Suprapubic skin (tissue), 4 donors: Measurements from ENCODE around the gene CYP4F11. TPM values are rescaled to one million over a fixed set of nuclear protein-coding genes. Genes with fewer than 3 reads are reported as not detected.

Experiments used
- DNase-seq, 2 donors: peaks; one replicate each; pipeline ENCODE4 v3.0.0-alpha.2; 2019; ENCODE audit warnings: low spot score in 2 of 2
- H3K27ac ChIP-seq: fragments of 200-600 bp; sonication (generic); one replicate; pipeline ENCODE4 v1.5.1; 2019
- H3K27me3 ChIP-seq: fragments of 200-600 bp; sonication (generic); one replicate; pipeline ENCODE4 v1.5.1; 2019
- H3K36me3 ChIP-seq: fragments of 200-600 bp; sonication (generic); one replicate; pipeline ENCODE4 v1.5.1; 2019
- H3K4me1 ChIP-seq: fragments of 200-600 bp; sonication (generic); one replicate; pipeline ENCODE4 v1.5.1; 2019
- H3K4me3 ChIP-seq: fragments of 200-600 bp; sonication (generic); one replicate; pipeline ENCODE4 v1.5.1; 2019; ENCODE audit warnings: mild to moderate bottlenecking
- H3K9me3 ChIP-seq: fragments of 200-600 bp; sonication (generic); one replicate; pipeline ENCODE4 v1.5.1; 2019
- CTCF ChIP-seq, 2 donors: fragments of 200-600 bp in 1 of 2; fragments of 450-650 bp in 1 of 2; sonication (generic) in 1 of 2; IDR thresholded peaks; one replicate each; pipeline ENCODE4 v1.5.1; 2016 to 2019; ENCODE audit warnings: antibody characterized with exemption in 2 of 2, mild to moderate bottlenecking in 1 of 2, moderate library complexity in 1 of 2
- EP300 ChIP-seq: sonication (generic); formaldehyde crosslinking; IDR thresholded peaks from one replicate; pipeline ENCODE4 v1.6.1; 2017; ENCODE audit warnings: antibody characterized with exemption
- POLR2A ChIP-seq, 2 donors: fragments of 450-650 bp; IDR thresholded peaks; one replicate each; pipeline ENCODE4 v1.6.1; 2017; ENCODE audit warnings: antibody characterized with exemption in 2 of 2, mild to moderate bottlenecking in 2 of 2, moderate library complexity in 2 of 2
- POLR2AphosphoS5 ChIP-seq, 3 donors: sonication (generic); formaldehyde crosslinking; IDR thresholded peaks; one replicate each; pipeline ENCODE4 v1.6.1; 2017; ENCODE audit warnings: antibody characterized with exemption in 3 of 3
- WGBS: methylation state at CpG from one replicate; pipeline ENCODE4 v1.1.5; 2018; 5-methylcytosine and 5-hydroxymethylcytosine counted together
- total RNA-seq, 4 donors: library from RNA; depleted of rRNA; stranded (reverse); fragments of >200 nt; gene quantifications; one replicate each; pipeline ENCODE4 v1.1.0, GENCODE V29; 2016

The CYP4F11 gene
- total RNA-seq, 4 donors from 2014 or later = 0.19 to 1.3 (median 0.72) TPM

GRCh38 chr19:15897026-15897737 lies 37.1 kb downstream of the CYP4F11 start:
- no peak overlapping the region for H3K27ac ChIP-seq
- 89% methylated on average over 14 of the region's 16 CpGs for WGBS
- H3K4me3 ChIP-seq = no peak overlapping the region
- TF ChIP-seq EP300 = no peak
- TF ChIP-seq POLR2A (IDR thresholded peaks at IDR 0.05) = no peak
- no peak for TF ChIP-seq CTCF (IDR thresholded peaks at IDR 0.05)
- no peak for TF ChIP-seq POLR2AphosphoS5 (IDR thresholded peaks at IDR 0.05)
- H3K27me3 ChIP-seq = peaks cover 28% of the 10 kb centered on the region
- peaks cover 4% of the 10 kb centered on the region for H3K4me1 ChIP-seq
- no peaks in the 10 kb centered on the region for H3K36me3 ChIP-seq
- no peaks in the 10 kb centered on the region for H3K9me3 ChIP-seq
- DNase-seq = no peak

DNA sequence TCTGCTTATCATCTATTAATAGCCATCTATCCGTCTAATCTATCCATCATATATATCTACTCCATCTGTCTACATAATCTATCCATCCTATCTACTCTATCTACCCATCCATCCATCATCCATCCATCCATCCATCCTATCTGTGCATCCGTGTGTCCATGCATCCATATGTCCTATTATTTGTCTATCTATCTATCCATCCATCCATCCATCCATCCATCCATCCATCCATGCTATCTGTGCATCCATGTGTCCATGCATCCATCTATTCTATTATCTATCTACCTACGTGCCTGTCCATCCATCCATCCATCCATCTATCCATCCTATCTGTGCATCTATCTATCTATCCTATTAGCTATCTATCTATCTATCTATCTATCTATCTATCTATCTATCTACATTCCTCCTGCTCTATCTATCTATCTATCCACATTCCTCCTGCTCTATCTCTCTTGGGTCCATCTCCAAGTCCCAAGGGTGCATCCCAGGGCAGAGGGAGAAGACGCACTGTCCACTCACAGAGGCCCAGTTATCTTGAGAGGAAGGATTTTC lies 38.4 kb downstream of the CYP4F11 start:
- Histone ChIP-seq H3K27me3 (peaks cover 29% of the 10 kb centered on the region), H3K36me3 (no peaks in the 10 kb centered on the region), H3K9me3 (no peaks in the 10 kb centered on the region), H3K4me1 (peaks cover 4% of the 10 kb centered on the region), H3K4me3 (no peak overlapping the region), H3K27ac (no peak overlapping the region)
- TF ChIP-seq CTCF (IDR thresholded peaks at IDR 0.05) (no peak), EP300 (no peak), POLR2A (IDR thresholded peaks at IDR 0.05) (no peak), POLR2AphosphoS5 (IDR thresholded peaks at IDR 0.05) (no peak)
- 76% methylated on average over 4 of the region's 4 CpGs for WGBS
- no peak for DNase-seq

DNA sequence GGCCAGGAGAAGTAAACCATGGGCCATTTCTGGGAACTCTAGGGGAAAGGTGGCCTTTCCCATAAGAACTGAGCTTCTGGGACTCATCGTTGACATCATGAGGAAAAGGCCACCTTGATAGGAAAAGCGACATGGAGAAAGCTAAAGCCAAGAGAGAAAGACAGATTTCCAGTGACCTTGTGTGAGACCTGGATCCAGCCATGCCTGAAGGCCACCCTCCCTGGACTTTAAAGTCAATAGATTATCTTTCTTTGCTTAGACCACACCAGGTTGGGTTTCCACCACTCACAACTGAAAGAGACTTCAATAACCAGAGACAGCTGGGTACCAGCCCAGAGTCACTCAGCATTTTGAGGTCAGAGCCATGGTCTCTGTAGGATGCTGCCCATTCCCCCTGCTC lies 40.0 kb downstream of the CYP4F11 start:
- WGBS = 62% methylated on average over 2 of the region's 2 CpGs
- Histone ChIP-seq H3K9me3 (no peaks in the 10 kb centered on the region), H3K27me3 (peaks cover 20% of the 10 kb centered on the region), H3K36me3 (no peaks in the 10 kb centered on the region), H3K4me1 (no peaks in the 10 kb centered on the region), H3K4me3 (no peak overlapping the region), H3K27ac (no peak overlapping the region)
- TF ChIP-seq CTCF (IDR thresholded peaks at IDR 0.05) (no peak), POLR2AphosphoS5 (IDR thresholded peaks at IDR 0.05) (no peak), POLR2A (IDR thresholded peaks at IDR 0.05) (no peak), EP300 (no peak)
- no peak for DNase-seq

DNA sequence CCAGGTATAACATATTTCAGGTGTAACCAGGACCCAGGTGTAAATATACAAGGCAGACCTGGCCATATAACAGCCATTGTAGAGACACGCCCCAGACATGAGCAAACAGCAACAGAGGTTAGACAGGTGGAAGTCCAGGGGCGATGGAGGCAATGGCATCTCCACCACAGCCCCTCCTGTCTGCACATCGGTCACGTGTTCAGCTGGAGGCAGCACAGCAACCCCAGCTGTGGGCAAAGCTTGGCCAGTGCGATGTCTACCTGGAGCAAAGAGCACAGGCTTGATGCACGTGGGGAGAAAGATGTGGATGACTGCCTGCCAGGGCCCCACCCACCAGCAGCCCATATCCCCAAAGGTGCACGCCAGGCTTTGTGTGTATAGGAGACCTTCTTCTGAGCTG lies 40.9 kb downstream of the CYP4F11 start:
- no peaks in the 10 kb centered on the region for H3K9me3 ChIP-seq
- TF ChIP-seq POLR2A (IDR thresholded peaks at IDR 0.05) (no peak), POLR2AphosphoS5 (IDR thresholded peaks at IDR 0.05) (no peak), CTCF (IDR thresholded peaks at IDR 0.05) (no peak), EP300 (no peak)
- 45% methylated on average over 6 of the region's 7 CpGs for WGBS
- no peak overlapping the region for H3K27ac ChIP-seq
- no peak for DNase-seq
- H3K27me3 ChIP-seq = peaks cover 19% of the 10 kb centered on the region
- H3K36me3 ChIP-seq = no peaks in the 10 kb centered on the region
- H3K4me1 ChIP-seq = no peaks in the 10 kb centered on the region
- no peak overlapping the region for H3K4me3 ChIP-seq

DNA sequence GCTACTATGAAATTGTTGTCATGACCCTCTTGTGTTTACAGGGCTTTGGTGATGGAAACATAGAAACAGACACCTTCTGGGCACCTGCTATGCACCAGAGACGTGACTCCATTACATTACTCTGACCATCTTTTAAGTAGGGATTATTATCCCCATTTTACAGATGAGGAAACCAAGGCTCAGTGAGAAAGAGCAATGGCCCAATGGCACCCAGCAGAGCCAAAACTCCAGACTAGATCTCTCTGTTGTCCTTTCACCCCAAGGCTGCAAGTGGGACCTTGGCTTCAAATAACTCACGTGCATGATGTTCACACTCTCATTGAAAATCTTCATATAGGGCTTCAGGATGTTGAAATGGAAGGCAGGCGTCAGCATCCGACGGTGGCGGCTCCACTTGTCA lies 42.3 kb downstream of the CYP4F11 start:
- H3K27me3 ChIP-seq = peaks cover 10% of the 10 kb centered on the region
- 78% methylated on average over 6 of the region's 6 CpGs for WGBS
- TF ChIP-seq POLR2A (IDR thresholded peaks at IDR 0.05) = no peak
- no peak overlapping the region for H3K27ac ChIP-seq
- no peaks in the 10 kb centered on the region for H3K4me1 ChIP-seq
- no peak for DNase-seq
- H3K4me3 ChIP-seq = no peak overlapping the region
- H3K36me3 ChIP-seq = no peaks in the 10 kb centered on the region
- H3K9me3 ChIP-seq = no peaks in the 10 kb centered on the region
